ENCODE measurements around the gene ZNF837. TPM values are rescaled to one million over a fixed set of nuclear protein-coding genes. Genes with fewer than 3 reads are reported as not detected.

Gene ZNF837
- total and polyA plus RNA-seq, 2 of the 13 experiments (the other 11 are each of a cell fraction or from before 2014, with no cell fraction given): 0.29 to 1.3 TPM

DNA sequence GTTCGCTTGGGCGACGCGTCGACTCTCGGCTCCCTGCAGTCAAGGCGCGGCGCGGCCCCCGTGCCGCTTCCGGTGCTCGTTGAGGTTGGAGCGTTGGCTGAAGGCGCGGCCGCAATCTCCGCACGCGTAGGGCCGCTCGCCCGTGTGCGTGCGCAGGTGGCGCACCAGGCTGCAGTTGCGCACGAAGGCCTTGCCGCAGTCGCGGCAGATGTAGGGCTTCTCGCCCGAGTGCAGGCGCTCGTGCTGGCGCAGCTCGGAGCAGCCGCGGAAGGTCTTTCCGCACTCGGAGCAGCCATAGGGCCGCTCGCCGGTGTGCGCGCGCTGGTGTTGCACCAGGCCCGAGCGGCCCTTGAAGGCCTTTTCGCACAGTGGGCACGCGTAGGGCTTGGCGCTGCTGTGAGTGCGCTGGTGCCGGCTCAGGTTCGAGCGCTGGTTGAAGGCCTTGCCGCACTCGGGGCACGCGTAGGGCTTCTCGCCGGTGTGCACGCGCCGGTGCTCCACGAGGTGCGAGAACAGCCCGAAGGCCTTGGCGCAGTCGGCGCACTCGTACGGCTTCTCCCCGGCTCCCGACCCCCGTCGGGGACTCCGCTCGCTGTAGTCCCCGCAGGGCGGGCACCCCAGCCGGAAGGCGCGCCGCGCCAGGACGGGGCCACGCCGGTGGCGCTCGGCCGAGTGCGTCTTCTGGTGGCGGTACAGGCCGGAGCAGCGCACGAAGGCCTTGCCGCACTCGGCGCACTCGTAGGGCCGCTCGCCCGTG lies 13.0 kb downstream of the ZNF837 start:
- CTCF ChIA-PET (ENCODE audit: low intra/inter-chr PET ratio, low total read pairs): no interaction called here

DNA sequence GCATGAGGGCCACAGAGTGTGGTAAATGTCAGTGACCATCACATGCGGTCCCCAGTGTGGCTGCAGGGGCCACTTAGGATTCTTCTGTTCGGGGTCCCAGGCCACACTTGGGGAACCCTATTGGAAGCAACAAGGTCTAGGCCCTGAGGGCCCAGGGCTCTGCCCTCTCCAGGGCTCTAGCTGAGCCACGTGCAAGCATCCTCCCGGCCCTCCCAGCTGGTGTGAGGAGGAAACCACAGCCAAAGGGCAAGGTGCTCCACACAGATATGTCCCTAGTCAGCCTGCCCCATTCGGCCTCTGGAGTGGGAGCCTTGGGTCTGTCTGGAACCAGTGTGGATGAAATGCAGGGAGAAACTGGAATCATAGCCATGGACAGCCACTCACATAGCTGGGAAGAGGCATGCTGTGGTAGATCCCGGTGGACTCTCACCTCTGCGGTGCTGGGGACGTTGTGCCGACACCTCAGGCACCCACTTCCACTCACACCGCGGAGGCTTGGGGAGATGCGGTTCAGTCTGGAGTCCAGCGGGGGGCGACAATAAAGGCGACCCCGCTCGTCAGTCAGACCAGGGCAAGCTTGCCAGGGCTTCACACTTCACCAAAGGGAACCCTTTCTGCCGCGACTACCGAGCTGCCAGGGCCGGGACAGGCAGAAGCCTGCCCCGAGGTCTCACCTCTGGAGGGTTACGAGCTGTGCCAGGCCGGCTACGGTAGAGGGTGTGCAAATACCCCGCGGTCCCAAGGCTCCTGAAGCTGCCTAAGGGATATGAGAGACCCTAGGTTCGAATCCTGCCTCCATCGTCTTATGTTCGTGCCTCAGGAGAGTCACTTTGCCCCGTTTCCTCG lies 14.0 kb downstream of the ZNF837 start:
- Histone ChIP-seq H3K4me1 (ENCODE audit: insufficient read depth, low read length) (0 out of 2 replicates have a peak, but pooled peaks cover under 1% of the 10 kb centered on the region), H3K79me2 (ENCODE audit: insufficient read depth, low read length) (no peaks in the 10 kb centered on the region), H3K9me3 (ENCODE audit: low read length) (no peaks in the 10 kb centered on the region), H3K27me3 (ENCODE audit: control insufficient read depth in 1 of 2, insufficient read depth in 2 of 2, low read length in 2 of 2) (no peaks in the 10 kb centered on the region), H3K36me3 (replicated peaks in 1 of 2; ENCODE audit: control insufficient read depth in 1 of 2, insufficient read depth in 2 of 2, low read length in 2 of 2) (no peaks in the 10 kb centered on the region), H3K4me2 (ENCODE audit: low read depth, low read length) (no peak overlapping the region), H2AFZ (ENCODE audit: low read length) (no peak overlapping the region), H4K20me1 (ENCODE audit: insufficient read depth, low read length) (no peaks in the 10 kb centered on the region), H3K9ac (ENCODE audit: insufficient read depth, low read depth, low read length) (no peak overlapping the region), H3K27ac (ENCODE audit: extremely low read length, insufficient read depth, low read length) (no peak overlapping the region), H3K4me3 (replicated peaks in 1 of 3; ENCODE audit: insufficient read depth in 1 of 3, low read depth in 2 of 3, low read length in 3 of 3) (no peak overlapping the region)
- BruUV-seq (replicated peaks): no TSS peak
- ATAC-seq (no peak), FAIRE-seq (no peak), DNase-seq (ENCODE audit: low spot score) (no peak)
- intact Hi-C loops (cut with micrococcal nuclease; ENCODE audit: unreplicated experiment) (no loop called here), in situ Hi-C loops (cut with HindIII; ENCODE audit: extremely low pct_ligation_motif_present, low pct_unique_long_range_greater_than_20kb) (no loop called here)
- POLR2A ChIA-PET: no interaction called here
- 81% methylated on average over 19 of the region's 32 CpGs for WGBS (ENCODE audit: low lambda C conversion rate)
- CTCF ChIA-PET (ENCODE audit: low intra/inter-chr PET ratio, low total read pairs): no interaction called here
- TF ChIP-seq, protein P1, sequence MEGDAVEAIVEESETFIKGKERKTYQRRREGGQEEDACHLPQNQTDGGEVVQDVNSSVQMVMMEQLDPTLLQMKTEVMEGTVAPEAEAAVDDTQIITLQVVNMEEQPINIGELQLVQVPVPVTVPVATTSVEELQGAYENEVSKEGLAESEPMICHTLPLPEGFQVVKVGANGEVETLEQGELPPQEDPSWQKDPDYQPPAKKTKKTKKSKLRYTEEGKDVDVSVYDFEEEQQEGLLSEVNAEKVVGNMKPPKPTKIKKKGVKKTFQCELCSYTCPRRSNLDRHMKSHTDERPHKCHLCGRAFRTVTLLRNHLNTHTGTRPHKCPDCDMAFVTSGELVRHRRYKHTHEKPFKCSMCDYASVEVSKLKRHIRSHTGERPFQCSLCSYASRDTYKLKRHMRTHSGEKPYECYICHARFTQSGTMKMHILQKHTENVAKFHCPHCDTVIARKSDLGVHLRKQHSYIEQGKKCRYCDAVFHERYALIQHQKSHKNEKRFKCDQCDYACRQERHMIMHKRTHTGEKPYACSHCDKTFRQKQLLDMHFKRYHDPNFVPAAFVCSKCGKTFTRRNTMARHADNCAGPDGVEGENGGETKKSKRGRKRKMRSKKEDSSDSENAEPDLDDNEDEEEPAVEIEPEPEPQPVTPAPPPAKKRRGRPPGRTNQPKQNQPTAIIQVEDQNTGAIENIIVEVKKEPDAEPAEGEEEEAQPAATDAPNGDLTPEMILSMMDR (CRISPR knock-in tag; IDR thresholded peaks at IDR 0.05): peak; percentile 35
- TF ChIP-seq NCOA2 (CRISPR knock-in tag; IDR thresholded peaks at IDR 0.05) (no peak), ZBTB33 (CRISPR knock-in tag; IDR thresholded peaks at IDR 0.05) (peak; percentile 81; the same call in 1 of the 2 replicates), BHLHE40 (IDR thresholded peaks at IDR 0.05; ENCODE audit: low read length) (no peak), RBFOX2 (IDR thresholded peaks at IDR 0.05; ENCODE audit: low read depth, low read length) (no peak), ZNF180 (CRISPR knock-in tag; IDR thresholded peaks at IDR 0.05; ENCODE audit: borderline replicate concordance, low read depth) (no peak), ZNF891 (CRISPR knock-in tag; IDR thresholded peaks at IDR 0.05) (no peak), NFIC (IDR thresholded peaks at IDR 0.05; ENCODE audit: low read length) (no peak), ZBTB38 (CRISPR knock-in tag; IDR thresholded peaks at IDR 0.05) (peak; percentile 86), GFI1 (CRISPR knock-in tag; IDR thresholded peaks at IDR 0.05; ENCODE audit: borderline replicate concordance) (no peak), ZNF720 (CRISPR knock-in tag; IDR thresholded peaks at IDR 0.05) (no peak), NONO (IDR thresholded peaks at IDR 0.05) (no peak), NONO (CRISPR knock-in tag; conservative IDR thresholded peaks at IDR 0.05) (no peak)

More for the DNA sequence above, 13.0 kb downstream of the ZNF837 start:
- Histone ChIP-seq H3K4me1 (ENCODE audit: insufficient read depth, low read length) (peaks cover 9% of the 10 kb centered on the region), H4K20me1 (ENCODE audit: insufficient read depth, low read length) (no peaks in the 10 kb centered on the region), H2AFZ (ENCODE audit: low read length) (no peak overlapping the region), H3K9ac (ENCODE audit: insufficient read depth, low read depth, low read length) (no peak overlapping the region), H3K9me3 (ENCODE audit: low read length) (no peaks in the 10 kb centered on the region), H3K27me3 (ENCODE audit: control insufficient read depth in 1 of 2, insufficient read depth in 2 of 2, low read length in 2 of 2) (no peaks in the 10 kb centered on the region), H3K36me3 (replicated peaks in 1 of 2; ENCODE audit: control insufficient read depth in 1 of 2, insufficient read depth in 2 of 2, low read length in 2 of 2) (no peaks in the 10 kb centered on the region), H3K4me2 (ENCODE audit: low read depth, low read length) (no peak overlapping the region), H3K27ac (ENCODE audit: extremely low read length, insufficient read depth, low read length) (no peak overlapping the region), H3K79me2 (ENCODE audit: insufficient read depth, low read length) (no peaks in the 10 kb centered on the region), H3K4me3 (replicated peaks in 1 of 3; ENCODE audit: insufficient read depth in 1 of 3, low read depth in 2 of 3, low read length in 3 of 3) (no peak overlapping the region)
- POLR2A ChIA-PET: no interaction called here
- ATAC-seq (no peak), FAIRE-seq (no peak), DNase-seq (ENCODE audit: low spot score) (no peak)
- TF ChIP-seq ZNF256 (CRISPR knock-in tag; conservative IDR thresholded peaks at IDR 0.05): no peak
- no peak for TF ChIP-seq FOSL2 (CRISPR knock-in tag; IDR thresholded peaks at IDR 0.05)
- TF ChIP-seq FOXP1 (IDR thresholded peaks at IDR 0.05): no peak
- no peak for TF ChIP-seq FOXP1 (CRISPR knock-in tag; IDR thresholded peaks at IDR 0.05)
- 98% methylated on average over 50 of the region's 106 CpGs for WGBS (ENCODE audit: low lambda C conversion rate)
- no TSS peak for BruUV-seq (replicated peaks)
- intact Hi-C loops (cut with micrococcal nuclease; ENCODE audit: unreplicated experiment) (no loop called here), in situ Hi-C loops (cut with HindIII; ENCODE audit: extremely low pct_ligation_motif_present, low pct_unique_long_range_greater_than_20kb) (no loop called here)
